ENCODE data around the gene IRF3. TPM values are rescaled to one million over a fixed set of nuclear protein-coding genes. Genes with fewer than 3 reads are reported as not detected.

Gene IRF3
- total and polyA plus RNA-seq, 12 donors = 23.2 to 328 (median 64.4) TPM

DNA sequence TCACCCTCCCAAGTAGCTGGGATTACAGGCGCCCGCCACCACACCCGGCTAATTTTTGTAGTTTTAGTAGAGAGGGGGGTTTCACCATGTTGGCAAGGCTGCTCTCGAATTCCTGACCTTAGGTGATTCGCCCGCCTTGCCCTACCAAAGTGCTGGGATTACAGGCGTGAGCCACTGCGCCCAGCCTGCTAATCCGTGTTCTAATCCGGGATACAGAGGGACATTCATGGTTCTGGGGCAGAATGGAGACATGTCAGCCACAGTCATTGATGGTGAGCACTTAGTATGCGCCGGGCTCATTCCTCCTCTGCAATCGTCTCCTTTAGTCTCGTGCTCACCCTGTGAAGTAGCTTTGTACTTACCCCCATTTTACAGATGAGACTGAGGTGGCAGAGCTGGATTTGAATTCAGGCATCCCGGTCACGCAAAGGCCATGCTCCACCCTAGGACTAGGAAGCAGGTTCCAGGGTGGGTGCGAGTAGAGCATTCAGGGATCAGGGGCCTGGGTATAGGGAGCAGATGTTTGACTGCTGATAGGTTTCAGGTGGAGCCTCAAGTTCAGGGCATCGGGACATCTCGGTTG, 34.0 kb downstream of the IRF3 start:
- H3K27ac ChIP-seq = peak overlapping the region in 1 of 5 donors; percentile 42
- intact Hi-C loops (cut with DNase I) = loop anchor here in 1 of 2 donors (5.0 kb wide), 1 partner anchor 34 kb away; no protein-coding TSS in a partner anchor

DNA sequence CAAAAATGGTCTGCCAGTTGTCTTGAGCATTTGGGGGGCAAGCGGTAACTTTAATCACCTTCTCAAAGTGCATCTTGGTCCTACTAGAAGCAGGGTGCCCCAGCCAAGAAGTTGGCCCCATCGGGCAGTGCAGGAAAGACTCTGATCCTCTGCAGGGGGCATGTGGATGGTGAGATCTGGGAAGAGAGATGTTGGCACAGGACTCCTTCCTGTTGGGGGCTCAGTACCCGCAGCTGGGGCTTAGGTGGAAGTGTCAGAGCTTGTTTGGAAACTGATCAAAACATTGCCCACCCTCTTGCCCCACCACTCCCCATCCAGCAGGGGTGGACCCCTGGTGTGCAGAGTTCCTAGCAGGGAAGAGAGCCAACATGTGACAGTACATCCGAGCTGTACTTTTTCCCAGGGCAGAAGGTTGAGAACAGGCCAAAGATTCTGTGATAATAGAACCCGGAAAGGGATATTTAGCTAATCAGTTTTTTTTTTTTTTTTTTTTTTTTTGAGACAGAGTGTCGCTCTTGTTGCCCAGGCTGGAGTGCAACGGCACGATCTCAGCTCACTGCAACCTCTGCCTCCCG, 34.6 kb downstream of the IRF3 start:
- intact Hi-C loops (cut with DNase I) = loop anchor here in 1 of 2 donors (5.0 kb wide), 1 partner anchor 34 kb away; no protein-coding TSS in a partner anchor
- Histone ChIP-seq H3K36me3 (replicated peaks in 1 of 2) (peaks cover 0 to 13% of the 10 kb centered on the region in 2 donors), H3K27ac (peak overlapping the region in 1 of 5 donors; percentile 42), H3K4me1 (replicated peaks in 1 of 2) (peaks cover 0 to 6% of the 10 kb centered on the region in 2 donors), H3K27me3 (no peaks in the 10 kb centered on the region), H3K9me3 (replicated peaks in 1 of 3) (no peaks in the 10 kb centered on the region), H3K4me3 (no peak overlapping the region)
- DNase-seq = peak in 2 of 7 donors; percentile 35 to 51
- TF ChIP-seq POLR2A (IDR thresholded peaks at IDR 0.05) = no peak
- TF ChIP-seq, protein P1, sequence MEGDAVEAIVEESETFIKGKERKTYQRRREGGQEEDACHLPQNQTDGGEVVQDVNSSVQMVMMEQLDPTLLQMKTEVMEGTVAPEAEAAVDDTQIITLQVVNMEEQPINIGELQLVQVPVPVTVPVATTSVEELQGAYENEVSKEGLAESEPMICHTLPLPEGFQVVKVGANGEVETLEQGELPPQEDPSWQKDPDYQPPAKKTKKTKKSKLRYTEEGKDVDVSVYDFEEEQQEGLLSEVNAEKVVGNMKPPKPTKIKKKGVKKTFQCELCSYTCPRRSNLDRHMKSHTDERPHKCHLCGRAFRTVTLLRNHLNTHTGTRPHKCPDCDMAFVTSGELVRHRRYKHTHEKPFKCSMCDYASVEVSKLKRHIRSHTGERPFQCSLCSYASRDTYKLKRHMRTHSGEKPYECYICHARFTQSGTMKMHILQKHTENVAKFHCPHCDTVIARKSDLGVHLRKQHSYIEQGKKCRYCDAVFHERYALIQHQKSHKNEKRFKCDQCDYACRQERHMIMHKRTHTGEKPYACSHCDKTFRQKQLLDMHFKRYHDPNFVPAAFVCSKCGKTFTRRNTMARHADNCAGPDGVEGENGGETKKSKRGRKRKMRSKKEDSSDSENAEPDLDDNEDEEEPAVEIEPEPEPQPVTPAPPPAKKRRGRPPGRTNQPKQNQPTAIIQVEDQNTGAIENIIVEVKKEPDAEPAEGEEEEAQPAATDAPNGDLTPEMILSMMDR (IDR thresholded peaks at IDR 0.05) = no peak
- WGBS, 4 donors = 22 to 34% (median 24%) methylated on average over 9 of the region's 9 CpGs

More for the DNA sequence above, 34.0 kb downstream of the IRF3 start:
- no peaks in the 10 kb centered on the region for H3K27me3 ChIP-seq
- H3K9me3 ChIP-seq (replicated peaks in 1 of 3) = no peaks in the 10 kb centered on the region
- no peak for DNase-seq
- H3K36me3 ChIP-seq (replicated peaks in 1 of 2) = peaks cover 0 to 8% of the 10 kb centered on the region in 2 donors
- TF ChIP-seq, protein P1 (IDR thresholded peaks at IDR 0.05) = no peak
- TF ChIP-seq POLR2A (IDR thresholded peaks at IDR 0.05) = no peak
- 81 to 86% (median 83%) methylated on average over 18 to 19 of the region's 19 CpGs for WGBS, 4 donors
- H3K4me3 ChIP-seq = no peak overlapping the region
- peaks cover 0 to 6% of the 10 kb centered on the region in 2 donors for H3K4me1 ChIP-seq (replicated peaks in 1 of 2)

DNA sequence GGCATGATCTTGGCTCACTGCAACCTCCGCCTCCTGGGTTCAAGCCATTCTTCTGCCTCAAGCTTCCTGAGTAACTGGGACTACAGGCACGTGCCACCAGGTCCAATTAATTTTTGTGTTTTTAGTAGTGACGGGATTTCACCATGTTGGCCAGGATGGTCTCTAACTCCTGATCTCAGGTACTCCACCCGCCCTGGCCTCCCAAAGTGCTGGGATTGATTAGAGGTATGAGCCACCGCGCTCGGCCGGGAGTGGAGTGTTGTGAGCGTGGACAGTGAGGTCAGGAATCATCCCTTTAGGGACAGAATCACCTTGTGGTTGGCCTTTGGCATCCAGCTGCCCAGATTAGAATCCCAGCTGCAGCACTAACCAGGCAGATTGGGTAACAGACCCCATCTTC, 36.0 kb downstream of the IRF3 start:
- H3K9me3 ChIP-seq (replicated peaks in 1 of 3) = no peaks in the 10 kb centered on the region
- 87 to 93% (median 89%) methylated on average over 6 to 9 of the region's 9 CpGs for WGBS, 4 donors
- H3K4me3 ChIP-seq = no peak overlapping the region
- peaks cover 0 to 22% of the 10 kb centered on the region in 2 donors for H3K36me3 ChIP-seq (replicated peaks in 1 of 2)
- intact Hi-C loops (cut with DNase I) = loop anchor here in 1 of 2 donors (5.0 kb wide), 1 partner anchor 32 kb away; no protein-coding TSS in a partner anchor
- no peak for DNase-seq
- TF ChIP-seq POLR2A (IDR thresholded peaks at IDR 0.05) = no peak
- TF ChIP-seq, protein P1 (IDR thresholded peaks at IDR 0.05) = no peak
- no peak overlapping the region for H3K27ac ChIP-seq
- H3K27me3 ChIP-seq = no peaks in the 10 kb centered on the region
- peaks cover 0 to 6% of the 10 kb centered on the region in 2 donors for H3K4me1 ChIP-seq (replicated peaks in 1 of 2)

DNA sequence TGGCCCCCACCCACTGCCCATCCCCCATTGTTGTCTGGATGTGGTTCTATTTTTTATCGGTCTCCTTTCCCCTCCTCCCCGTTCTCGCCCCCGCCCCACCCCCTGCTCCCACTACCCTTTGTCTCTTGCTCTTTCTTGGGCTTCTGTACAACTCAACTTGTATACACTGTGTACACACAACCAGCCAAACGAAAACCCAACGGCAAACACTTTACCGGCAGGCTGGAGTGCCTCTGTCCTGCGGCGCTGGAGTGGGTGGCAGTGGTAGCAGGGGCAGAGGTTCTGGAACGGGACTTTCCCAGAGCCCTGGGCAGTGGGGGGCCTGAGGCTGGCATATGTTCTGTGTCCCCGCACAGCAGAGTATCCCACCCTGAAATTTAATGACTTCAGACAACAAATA, 39.4 kb downstream of the IRF3 start:
- Histone ChIP-seq H3K4me3 (no peak overlapping the region), H3K36me3 (replicated peaks in 1 of 2) (peaks cover 0 to 34% of the 10 kb centered on the region in 2 donors), H3K27ac (no peak overlapping the region), H3K9me3 (replicated peaks in 1 of 3) (no peaks in the 10 kb centered on the region), H3K27me3 (no peaks in the 10 kb centered on the region), H3K4me1 (replicated peaks in 1 of 2) (peaks cover 0 to 6% of the 10 kb centered on the region in 2 donors)
- TF ChIP-seq, protein P1 (IDR thresholded peaks at IDR 0.05) = no peak
- no peak for TF ChIP-seq POLR2A (IDR thresholded peaks at IDR 0.05)
- 89 to 96% (median 91%) methylated on average over 11 of the region's 11 CpGs for WGBS, 4 donors
- no peak for DNase-seq
- intact Hi-C loops (cut with DNase I) = no loop called here
